NT2/D1 (cell line): ENCODE results near the gene MCAT.

Source experiments
- YY1 ChIP-seq: IDR thresholded peaks from 2 replicates; pipeline ENCODE4 v1.6.1; 2011; ENCODE audit not compliant: insufficient read length, insufficient read depth
- ZNF274 ChIP-seq: IDR thresholded peaks from 2 replicates; pipeline ENCODE4 v1.6.1; 2011; ENCODE audit warnings: mild to moderate bottlenecking, low read depth, low read length

DNA sequence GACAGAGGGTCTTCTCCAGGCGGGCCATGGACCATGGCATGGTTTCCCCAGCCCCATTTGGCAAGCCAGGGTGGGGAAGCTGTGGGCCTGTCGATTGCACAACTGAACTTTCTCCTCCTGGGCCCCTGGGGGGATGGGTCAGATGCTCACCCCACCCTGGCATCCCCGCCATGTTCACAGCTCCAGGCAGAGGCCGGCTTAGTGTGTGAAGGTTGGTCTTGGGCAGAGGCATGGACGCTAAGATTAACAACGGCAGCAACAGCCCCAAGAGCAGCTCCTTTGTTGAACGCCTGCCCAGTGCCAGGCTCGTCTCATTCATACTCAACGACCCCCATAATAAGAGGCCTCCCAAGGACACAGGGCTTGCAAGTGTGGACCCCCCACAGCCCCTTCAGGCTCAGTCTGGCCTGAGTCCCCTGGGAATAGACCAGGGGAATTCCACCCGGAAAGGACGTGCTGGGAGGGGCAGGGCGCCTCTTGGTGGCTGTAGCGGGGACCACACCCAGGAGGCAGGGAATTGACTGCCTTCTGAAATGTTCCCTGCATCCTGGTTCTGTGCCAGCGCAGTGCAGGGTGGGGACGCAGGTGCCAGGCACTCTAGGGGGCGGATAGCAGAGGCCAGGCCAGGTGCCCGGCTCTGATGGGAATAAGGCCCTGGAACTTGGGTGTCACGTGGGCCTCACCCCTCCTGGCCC lies 16.4 kb upstream of the MCAT start:
- TF ChIP-seq ZNF274 (no peak), YY1 (no peak)
